ENCODE data around the gene RUFY3.
"Not testable (repeated sequence)": the region's sequence is repeated elsewhere in the genome, so short reads cannot be mapped to it uniquely, and the experiment has no call there.

RUFY3 gene

GRCh38 chr4:70712604-70713452 is 8.9 kb upstream of the RUFY3 start:
- Histone ChIP-seq H3K36me3 (ENCODE audit: insufficient read depth, low read length) (no peaks in the 10 kb centered on the region), H3K9ac (ENCODE audit: low read depth, low read length) (no peak overlapping the region), H3K4me1 (ENCODE audit: insufficient read depth, low read length) (peaks cover 18% of the 10 kb centered on the region), H3K9me3 (ENCODE audit: control insufficient read depth, insufficient read depth, low read length) (no peaks in the 10 kb centered on the region)

GRCh38 chr4:70713453-70714078 is 8.2 kb upstream of the RUFY3 start:
- H3K36me3 ChIP-seq (ENCODE audit: insufficient read depth, low read length), result no peaks in the 10 kb centered on the region
- H3K9ac ChIP-seq (ENCODE audit: low read depth, low read length), result no peak overlapping the region
- peaks cover 18% of the 10 kb centered on the region for H3K4me1 ChIP-seq (ENCODE audit: insufficient read depth, low read length)

GRCh38 chr4:70714079-70714887 is 7.5 kb upstream of the RUFY3 start:
- peaks cover 18% of the 10 kb centered on the region for H3K4me1 ChIP-seq (ENCODE audit: insufficient read depth, low read length)
- H3K36me3 ChIP-seq (ENCODE audit: insufficient read depth, low read length), result no peaks in the 10 kb centered on the region
- no peaks in the 10 kb centered on the region for H3K9me3 ChIP-seq (ENCODE audit: control insufficient read depth, insufficient read depth, low read length)
- no peak overlapping the region for H3K9ac ChIP-seq (ENCODE audit: low read depth, low read length)

More at GRCh38 chr4:70713453-70714078, 8.2 kb upstream of the RUFY3 start:
- no peaks in the 10 kb centered on the region for H3K9me3 ChIP-seq (ENCODE audit: control insufficient read depth, insufficient read depth, low read length)

GRCh38 chr4:70715097-70715496 is 6.7 kb upstream of the RUFY3 start:
- Histone ChIP-seq H3K9ac (ENCODE audit: low read depth, low read length) (no peak overlapping the region), H3K4me1 (ENCODE audit: insufficient read depth, low read length) (peaks cover 18% of the 10 kb centered on the region), H3K9me3 (ENCODE audit: control insufficient read depth, insufficient read depth, low read length) (no peaks in the 10 kb centered on the region), H3K36me3 (ENCODE audit: insufficient read depth, low read length) (no peaks in the 10 kb centered on the region)

- Histone ChIP-seq H3K9ac (ENCODE audit: low read depth, low read length) (no peak overlapping the region), H3K9me3 (ENCODE audit: control insufficient read depth, insufficient read depth, low read length) (no peaks in the 10 kb centered on the region), H3K4me1 (ENCODE audit: insufficient read depth, low read length) (peaks cover 17% of the 10 kb centered on the region), H3K36me3 (ENCODE audit: insufficient read depth, low read length) (no peaks in the 10 kb centered on the region)
Observed at GRCh38 chr4:70718811-70719604, 2.8 kb upstream of the RUFY3 start.

GRCh38 chr4:70722199-70722791 is 531 bp downstream of the RUFY3 start:
- Histone ChIP-seq H3K9me3 (ENCODE audit: control insufficient read depth, insufficient read depth, low read length) (no peaks in the 10 kb centered on the region), H3K4me1 (ENCODE audit: insufficient read depth, low read length) (peaks cover 12% of the 10 kb centered on the region; the same call in 1 of the 2 replicates), H3K36me3 (ENCODE audit: insufficient read depth, low read length) (no peaks in the 10 kb centered on the region), H3K9ac (ENCODE audit: low read depth, low read length) (peak overlapping the region; percentile 7; the same call in 1 of the 2 replicates)

GRCh38 chr4:70724463-70724862 is 2.7 kb downstream of the RUFY3 start:
- Histone ChIP-seq H3K9me3 (ENCODE audit: control insufficient read depth, insufficient read depth, low read length) (no peaks in the 10 kb centered on the region), H3K36me3 (ENCODE audit: insufficient read depth, low read length) (no peaks in the 10 kb centered on the region), H3K9ac (ENCODE audit: low read depth, low read length) (no peak overlapping the region), H3K4me1 (ENCODE audit: insufficient read depth, low read length) (peaks cover 12% of the 10 kb centered on the region; the same call in 1 of the 2 replicates)

- no peak overlapping the region for H3K9ac ChIP-seq (ENCODE audit: low read depth, low read length)
- no peaks in the 10 kb centered on the region for H3K9me3 ChIP-seq (ENCODE audit: control insufficient read depth, insufficient read depth, low read length)
- peaks cover 12% of the 10 kb centered on the region; the same call in 1 of the 2 replicates for H3K4me1 ChIP-seq (ENCODE audit: insufficient read depth, low read length)
- no peaks in the 10 kb centered on the region for H3K36me3 ChIP-seq (ENCODE audit: insufficient read depth, low read length)
Observed at GRCh38 chr4:70725633-70726032, 3.9 kb downstream of the RUFY3 start.

- not testable (repeated sequence) for H3K9me3 ChIP-seq (ENCODE audit: control insufficient read depth, insufficient read depth, low read length); H3K9ac ChIP-seq (ENCODE audit: low read depth, low read length); H3K36me3 ChIP-seq (ENCODE audit: insufficient read depth, low read length)
- H3K4me1 ChIP-seq (ENCODE audit: insufficient read depth, low read length), result peaks cover 12% of the 10 kb centered on the region; the same call in 1 of the 2 replicates
Observed at GRCh38 chr4:70726515-70726914, 4.8 kb downstream of the RUFY3 start.

GRCh38 chr4:70728091-70728490 is 6.3 kb downstream of the RUFY3 start:
- Histone ChIP-seq H3K36me3 (ENCODE audit: insufficient read depth, low read length) (no peaks in the 10 kb centered on the region), H3K4me1 (ENCODE audit: insufficient read depth, low read length) (no peaks in the 10 kb centered on the region), H3K9me3 (ENCODE audit: control insufficient read depth, insufficient read depth, low read length) (no peaks in the 10 kb centered on the region), H3K9ac (ENCODE audit: low read depth, low read length) (no peak overlapping the region)

- not testable (repeated sequence) for H3K4me1 ChIP-seq (ENCODE audit: insufficient read depth, low read length)
Observed at GRCh38 chr4:70732878-70733277, 11.1 kb downstream of the RUFY3 start.

GRCh38 chr4:70734168-70734954 is 12.6 kb downstream of the RUFY3 start:
- no peaks in the 10 kb centered on the region for H3K9me3 ChIP-seq (ENCODE audit: control insufficient read depth, insufficient read depth, low read length)
- no peak overlapping the region for H3K9ac ChIP-seq (ENCODE audit: low read depth, low read length)
- peaks cover 12% of the 10 kb centered on the region for H3K4me1 ChIP-seq (ENCODE audit: insufficient read depth, low read length)
- no peaks in the 10 kb centered on the region for H3K36me3 ChIP-seq (ENCODE audit: insufficient read depth, low read length)

More at GRCh38 chr4:70732878-70733277, 11.1 kb downstream of the RUFY3 start:
- not testable (repeated sequence) for H3K9me3 ChIP-seq (ENCODE audit: control insufficient read depth, insufficient read depth, low read length); H3K36me3 ChIP-seq (ENCODE audit: insufficient read depth, low read length); H3K9ac ChIP-seq (ENCODE audit: low read depth, low read length)

- H3K4me1 ChIP-seq (ENCODE audit: insufficient read depth, low read length), result peaks cover 15% of the 10 kb centered on the region
- no peaks in the 10 kb centered on the region for H3K9me3 ChIP-seq (ENCODE audit: control insufficient read depth, insufficient read depth, low read length)
- no peak overlapping the region for H3K9ac ChIP-seq (ENCODE audit: low read depth, low read length)
- H3K36me3 ChIP-seq (ENCODE audit: insufficient read depth, low read length), result no peaks in the 10 kb centered on the region
Observed at GRCh38 chr4:70734971-70735370, 13.2 kb downstream of the RUFY3 start.
